ENCODE measurements around the gene DUSP2. TPM values are rescaled to one million over a fixed set of nuclear protein-coding genes. Genes with fewer than 3 reads are reported as not detected.

Gene DUSP2
- total RNA-seq, 1 experiment from 2014 or later = 13.4 TPM

GRCh38 chr2:96184989-96185388 lies 39.7 kb upstream of the DUSP2 start:
- peaks cover 20% of the 10 kb centered on the region for H3K4me1 Mint-ChIP-seq (ENCODE audit: low read depth, unreplicated experiment)
- ChIA-PET POLR2A (no interaction called here), CTCF (interaction anchor here (0.6 to 1.4 kb wide), 2 partner anchors 11 kb away, joined by 3 read pairs; no protein-coding TSS in a partner anchor)
- no peak overlapping the region for H3K27ac Mint-ChIP-seq (ENCODE audit: unreplicated experiment)
- H3K4me1 ChIP-seq = peaks cover 25% of the 10 kb centered on the region
- no peaks in the 10 kb centered on the region for H3K27me3 ChIP-seq (replicated peaks; ENCODE audit: control insufficient read depth, insufficient read depth, low read length)
- H3K4me3 Mint-ChIP-seq (ENCODE audit: unreplicated experiment) = peak overlapping the region; percentile 35
- intact Hi-C loops (cut with micrococcal nuclease; ENCODE audit: unreplicated experiment) = loop anchor here (5.0 kb wide), 2 partner anchors 38 to 82 kb away; partner anchors contain the start of genes CIAO1, DUSP2 and TMEM127
- H3K36me3 Mint-ChIP-seq (ENCODE audit: insufficient read depth, unreplicated experiment) = peaks cover 76% of the 10 kb centered on the region
- H3K9me3 ChIP-seq = no peaks in the 10 kb centered on the region
- no peaks in the 10 kb centered on the region for H3K27me3 Mint-ChIP-seq (ENCODE audit: insufficient read depth, unreplicated experiment)
- no peak overlapping the region for H3K4me3 ChIP-seq (ENCODE audit: low read depth, low read length)
- no peak for TF ChIP-seq CTCF (IDR thresholded peaks at IDR 0.05; ENCODE audit: insufficient read depth in 1 of 2, low read depth in 1 of 2, low read length in 1 of 2, severe bottlenecking in 1 of 2, unreplicated experiment in 1 of 2)
- TSS peak; percentile 49 for BruUV-seq (replicated peaks)
- DNase-seq = no peak
- no peaks in the 10 kb centered on the region for H3K9me3 Mint-ChIP-seq (ENCODE audit: unreplicated experiment)
- H3K36me3 ChIP-seq (ENCODE audit: control insufficient read depth, insufficient read depth, low read length) = peaks cover 7% of the 10 kb centered on the region; the same call in 1 of the 2 replicates

- Mint-ChIP-seq H3K27ac (ENCODE audit: unreplicated experiment) (no peak overlapping the region), H3K4me3 (ENCODE audit: unreplicated experiment) (no peak overlapping the region), H3K27me3 (ENCODE audit: insufficient read depth, unreplicated experiment) (no peaks in the 10 kb centered on the region), H3K4me1 (ENCODE audit: low read depth, unreplicated experiment) (peaks cover 19% of the 10 kb centered on the region), H3K9me3 (ENCODE audit: unreplicated experiment) (no peaks in the 10 kb centered on the region), H3K36me3 (ENCODE audit: insufficient read depth, unreplicated experiment) (peaks cover 68% of the 10 kb centered on the region)
- TF ChIP-seq CTCF (IDR thresholded peaks at IDR 0.05; ENCODE audit: insufficient read depth in 1 of 2, low read depth in 1 of 2, low read length in 1 of 2, severe bottlenecking in 1 of 2, unreplicated experiment in 1 of 2) = no peak
- Histone ChIP-seq H3K4me1 (peaks cover 25% of the 10 kb centered on the region), H3K36me3 (ENCODE audit: control insufficient read depth, insufficient read depth, low read length) (peaks cover 7% of the 10 kb centered on the region; the same call in 1 of the 2 replicates), H3K9me3 (no peaks in the 10 kb centered on the region), H3K27me3 (replicated peaks; ENCODE audit: control insufficient read depth, insufficient read depth, low read length) (no peaks in the 10 kb centered on the region), H3K4me3 (ENCODE audit: low read depth, low read length) (no peak overlapping the region)
- POLR2A ChIA-PET = no interaction called here
- BruUV-seq (replicated peaks) = no TSS peak
- intact Hi-C loops (cut with micrococcal nuclease; ENCODE audit: unreplicated experiment) = no loop called here
- DNase-seq = no peak
- CTCF ChIA-PET = interaction anchor here (1.4 kb wide), 1 partner anchor 10 kb away, joined by 3 read pairs; no protein-coding TSS in a partner anchor
Observed at GRCh38 chr2:96184188-96184587, 38.9 kb upstream of the DUSP2 start.

- Histone ChIP-seq H3K36me3 (ENCODE audit: control insufficient read depth, insufficient read depth, low read length) (peaks cover 4% of the 10 kb centered on the region; the same call in 1 of the 2 replicates), H3K9me3 (no peaks in the 10 kb centered on the region), H3K4me3 (ENCODE audit: low read depth, low read length) (no peak overlapping the region), H3K27me3 (replicated peaks; ENCODE audit: control insufficient read depth, insufficient read depth, low read length) (no peaks in the 10 kb centered on the region), H3K4me1 (peaks cover 5% of the 10 kb centered on the region)
- CTCF ChIA-PET = no interaction called here
- no peak for DNase-seq
- no peak for TF ChIP-seq CTCF (IDR thresholded peaks at IDR 0.05; ENCODE audit: insufficient read depth in 1 of 2, low read depth in 1 of 2, low read length in 1 of 2, severe bottlenecking in 1 of 2, unreplicated experiment in 1 of 2)
- no peak overlapping the region for H3K4me3 Mint-ChIP-seq (ENCODE audit: unreplicated experiment)
- H3K4me1 Mint-ChIP-seq (ENCODE audit: low read depth, unreplicated experiment) = peaks cover 7% of the 10 kb centered on the region
- POLR2A ChIA-PET = no interaction called here
- no TSS peak for BruUV-seq (replicated peaks)
- H3K36me3 Mint-ChIP-seq (ENCODE audit: insufficient read depth, unreplicated experiment) = peaks cover 42% of the 10 kb centered on the region
- H3K27ac Mint-ChIP-seq (ENCODE audit: unreplicated experiment) = no peak overlapping the region
- intact Hi-C loops (cut with micrococcal nuclease; ENCODE audit: unreplicated experiment) = no loop called here
- no peaks in the 10 kb centered on the region for H3K9me3 Mint-ChIP-seq (ENCODE audit: unreplicated experiment)
- no peaks in the 10 kb centered on the region for H3K27me3 Mint-ChIP-seq (ENCODE audit: insufficient read depth, unreplicated experiment)
Observed at GRCh38 chr2:96181529-96181928, 36.3 kb upstream of the DUSP2 start.

Data from Caco-2 (cell line).